HAP-1 (cell line): ENCODE measurements around the gene SORT1.
"Not testable (repeated sequence)": the region's sequence is repeated elsewhere in the genome, so short reads cannot be mapped to it uniquely, and the experiment has no call there.

ENCODE experiments used
- DNase-seq, 2 experiments: peaks; one replicate each; pipeline ENCODE4 v3.0.0-alpha.2; 2016 to 2020; ENCODE audit warnings: low spot score in 2 of 2
- H3K27me3 ChIP-seq: fragments of 250-450 bp; sonication (Bioruptor Pico); 2 replicates; pipeline ENCODE4 v1.5.1; 2020; ENCODE audit warnings: low read depth, mild to moderate bottlenecking, moderate library complexity
- H3K36me3 ChIP-seq: fragments of 250-450 bp; sonication (Bioruptor Pico); replicated peaks from 2 replicates; pipeline ENCODE4 v1.5.1; 2020; ENCODE audit warnings: mild to moderate bottlenecking
- H3K4me1 ChIP-seq: fragments of 250-450 bp; sonication (Bioruptor Pico); 2 replicates; pipeline ENCODE4 v1.5.1; 2020; ENCODE audit warnings: mild to moderate bottlenecking
- H3K4me3 ChIP-seq: fragments of 250-450 bp; sonication (Bioruptor Pico); 2 replicates; pipeline ENCODE4 v1.5.1; 2020; ENCODE audit warnings: mild to moderate bottlenecking, moderate library complexity
- H3K9me3 ChIP-seq: fragments of 250-450 bp; sonication (Bioruptor Pico); 2 replicates; pipeline ENCODE4 v1.5.1; 2020; ENCODE audit warnings: mild to moderate bottlenecking, moderate library complexity
- in situ Hi-C: fragments of 300-500 bp; cut with MboI; formaldehyde crosslinking; loops from 3 replicates; pipeline ENCODE4 v1.14.3; 2020; ENCODE audit warnings: low sequenced_read_pairs, inconsistent platforms, mixed read lengths

SORT1 gene

GRCh38 chr1:109379907-109380306 is 17.8 kb downstream of the SORT1 start:
- Histone ChIP-seq H3K36me3 (no peaks in the 10 kb centered on the region), H3K9me3 (no peaks in the 10 kb centered on the region), H3K27me3 (no peaks in the 10 kb centered on the region), H3K4me1 (peaks cover 12% of the 10 kb centered on the region), H3K4me3 (no peak overlapping the region)
- in situ Hi-C loops: no loop called here
- DNase-seq: no peak

DNA sequence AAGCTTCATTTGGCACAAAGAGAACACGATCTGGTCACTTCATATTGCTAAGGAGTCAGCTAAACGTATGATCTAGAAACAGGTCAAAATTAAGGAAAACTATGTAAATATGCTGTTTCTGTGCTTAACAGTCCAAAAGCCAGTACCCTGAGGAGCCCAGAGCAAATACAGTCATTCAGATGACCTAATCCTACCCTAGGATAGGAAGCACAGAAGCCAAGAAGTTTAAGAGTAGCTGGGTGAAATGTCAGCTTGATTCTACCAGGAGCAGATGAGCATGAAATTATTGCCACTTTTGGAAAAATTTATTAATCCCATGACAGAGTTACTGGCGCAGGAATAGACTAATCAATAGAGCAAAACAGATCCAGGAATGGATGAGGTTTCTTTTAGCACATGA is 18.3 kb downstream of the SORT1 start:
- no peak for DNase-seq
- no peaks in the 10 kb centered on the region for H3K36me3 ChIP-seq
- H3K4me1 ChIP-seq: peaks cover 12% of the 10 kb centered on the region
- H3K27me3 ChIP-seq: no peaks in the 10 kb centered on the region
- H3K4me3 ChIP-seq: no peak overlapping the region
- H3K9me3 ChIP-seq: no peaks in the 10 kb centered on the region
- in situ Hi-C loops: no loop called here

- no peaks in the 10 kb centered on the region for H3K27me3 ChIP-seq
- peaks cover 3% of the 10 kb centered on the region; the same call in 1 of the 2 replicates for H3K4me1 ChIP-seq
- H3K36me3 ChIP-seq: no peaks in the 10 kb centered on the region
- no peak for DNase-seq
- in situ Hi-C loops: no loop called here
- no peaks in the 10 kb centered on the region for H3K9me3 ChIP-seq
- no peak overlapping the region for H3K4me3 ChIP-seq
These were observed 20.0 kb downstream of the SORT1 start for GRCh38 chr1:109377698-109378097.

DNA sequence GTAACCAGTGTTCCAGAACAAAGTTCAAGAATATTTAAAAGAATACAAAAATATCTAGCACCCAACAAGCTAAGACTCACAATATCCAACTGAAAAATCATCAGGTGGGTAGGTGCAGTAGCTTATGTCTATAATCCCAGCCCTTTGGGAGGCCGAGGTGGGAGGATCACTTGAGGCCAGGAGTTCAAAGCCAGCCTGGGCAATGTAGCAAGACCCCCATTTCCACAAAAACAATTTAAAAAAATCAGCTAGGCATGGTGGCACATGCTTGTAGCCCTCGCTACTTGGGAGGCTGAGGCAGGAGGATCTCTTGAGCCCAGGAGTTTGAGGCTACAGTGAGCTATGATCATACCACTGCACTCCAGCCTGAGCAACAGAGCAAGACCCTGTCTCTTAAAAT is 24.0 kb downstream of the SORT1 start:
- in situ Hi-C loops, DNase-seq, H3K36me3 ChIP-seq, H3K4me3 ChIP-seq, H3K27me3 ChIP-seq, H3K9me3 ChIP-seq: not testable (repeated sequence)
- peaks cover 11% of the 10 kb centered on the region; the same call in 1 of the 2 replicates for H3K4me1 ChIP-seq

GRCh38 chr1:109373126-109373525 is 24.6 kb downstream of the SORT1 start:
- Histone ChIP-seq H3K4me3 (no peak overlapping the region), H3K4me1 (peaks cover 11% of the 10 kb centered on the region; the same call in 1 of the 2 replicates), H3K36me3 (no peaks in the 10 kb centered on the region), H3K27me3 (no peaks in the 10 kb centered on the region), H3K9me3 (no peaks in the 10 kb centered on the region)
- in situ Hi-C loops: no loop called here
- no peak for DNase-seq

DNA sequence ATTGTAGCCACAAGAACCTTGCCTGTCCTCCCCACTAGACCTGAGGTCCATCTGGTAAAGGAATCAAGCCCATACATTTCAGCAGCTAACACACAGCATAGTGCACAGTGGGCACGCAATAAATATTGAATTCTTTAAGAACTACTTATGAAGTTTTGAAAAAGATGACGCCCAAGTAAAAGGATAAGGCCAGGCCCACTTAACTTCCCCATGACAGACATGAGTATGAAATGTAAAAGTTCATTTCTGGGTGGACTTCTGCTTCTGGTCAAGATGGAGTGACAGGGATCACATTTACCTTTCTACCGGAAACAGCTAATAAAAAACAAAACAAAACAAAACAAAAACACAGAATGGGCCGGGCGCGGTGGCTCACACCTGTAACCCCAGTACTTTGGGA is 25.4 kb downstream of the SORT1 start:
- DNase-seq: no peak
- in situ Hi-C loops: no loop called here
- H3K36me3 ChIP-seq: peaks cover 2% of the 10 kb centered on the region
- peaks cover 11% of the 10 kb centered on the region; the same call in 1 of the 2 replicates for H3K4me1 ChIP-seq
- H3K27me3 ChIP-seq: no peaks in the 10 kb centered on the region
- no peaks in the 10 kb centered on the region for H3K9me3 ChIP-seq
- H3K4me3 ChIP-seq: no peak overlapping the region

DNA sequence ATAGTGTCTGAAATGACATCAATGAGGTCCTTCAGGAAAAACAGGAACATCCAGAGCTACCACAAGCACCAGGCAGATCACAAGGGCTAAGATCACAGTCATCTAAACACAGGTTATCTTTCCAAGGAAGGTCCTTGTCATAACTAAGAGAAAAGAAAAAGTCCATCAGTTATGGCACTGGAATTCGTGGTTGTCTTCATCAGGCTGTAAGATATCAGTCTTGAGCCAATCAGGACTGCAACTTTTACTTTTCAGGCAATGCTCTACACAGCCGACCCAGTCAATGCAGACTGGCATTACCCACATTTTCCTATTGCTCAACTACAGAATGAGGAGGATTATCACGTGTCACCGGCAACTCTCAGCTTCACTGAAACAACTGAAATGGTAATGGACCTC is 26.4 kb downstream of the SORT1 start:
- DNase-seq: no peak

DNA sequence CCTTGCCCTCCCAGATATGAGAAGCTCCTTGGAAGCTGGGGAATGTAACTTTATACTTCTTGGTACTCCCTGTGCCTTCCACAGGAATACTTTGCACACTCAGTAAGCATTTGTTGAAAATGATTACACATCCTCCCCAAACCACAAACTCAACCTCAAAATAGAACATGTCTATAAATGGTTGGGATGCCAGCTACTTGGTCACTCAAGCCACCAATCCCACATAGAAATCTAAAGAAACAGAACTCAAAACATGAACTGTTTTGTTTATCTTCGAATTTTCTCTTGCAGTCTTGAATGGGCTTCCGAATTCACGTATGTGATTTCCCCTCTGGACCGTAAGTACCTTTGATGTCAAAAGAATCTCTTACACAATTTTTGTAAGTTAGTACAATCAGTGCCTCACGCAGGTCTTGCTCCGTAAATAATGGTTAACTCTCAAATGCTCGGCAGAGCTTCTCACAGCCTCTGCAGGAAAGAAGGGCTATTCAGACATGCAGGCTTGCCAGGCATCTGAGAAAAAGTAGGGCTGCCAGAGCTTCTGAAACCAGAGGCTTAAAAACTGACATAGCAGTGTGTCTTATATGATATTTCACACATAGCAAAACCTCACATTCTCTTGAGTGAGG is 26.9 kb downstream of the SORT1 start:
- peaks cover 12% of the 10 kb centered on the region for H3K36me3 ChIP-seq
- DNase-seq: no peak
- in situ Hi-C loops: no loop called here

More for the DNA sequence above, 26.4 kb downstream of the SORT1 start:
- Histone ChIP-seq H3K9me3 (peaks cover 5% of the 10 kb centered on the region), H3K4me1 (peaks cover 11% of the 10 kb centered on the region; the same call in 1 of the 2 replicates), H3K27me3 (no peaks in the 10 kb centered on the region), H3K36me3 (peaks cover 10% of the 10 kb centered on the region), H3K4me3 (no peak overlapping the region)
- in situ Hi-C loops: no loop called here

DNA sequence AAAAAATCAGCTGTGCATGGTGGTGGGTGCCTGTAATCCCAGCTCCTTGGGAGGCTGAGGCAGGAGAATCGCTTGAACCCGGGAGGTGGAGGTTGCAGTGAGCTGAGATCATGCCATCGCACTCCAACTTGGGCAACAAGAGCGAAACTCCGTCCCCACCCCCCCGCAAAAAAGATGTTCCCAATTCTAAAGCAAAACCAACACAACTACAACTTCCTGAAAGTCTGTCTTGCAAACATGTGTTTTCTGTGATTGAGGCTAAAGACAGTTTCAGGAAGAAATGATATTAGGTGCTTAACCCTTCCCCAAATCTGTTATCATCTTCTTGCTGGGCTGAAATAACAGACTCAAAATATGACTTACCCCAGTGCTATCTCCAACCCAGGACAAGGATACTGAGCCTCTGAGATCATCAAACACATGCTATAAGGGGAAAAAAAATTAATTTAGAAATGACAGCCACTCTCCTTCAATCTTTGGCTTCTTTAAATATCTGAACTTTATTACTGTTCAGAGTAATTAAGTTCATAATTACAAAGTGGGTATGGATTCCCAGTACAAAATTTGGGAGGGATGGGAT is 28.5 kb downstream of the SORT1 start:
- Histone ChIP-seq H3K27me3 (no peaks in the 10 kb centered on the region), H3K9me3 (peaks cover 5% of the 10 kb centered on the region), H3K4me1 (peaks cover 19% of the 10 kb centered on the region), H3K36me3 (peaks cover 13% of the 10 kb centered on the region), H3K4me3 (no peak overlapping the region)
- DNase-seq: no peak
- in situ Hi-C loops: no loop called here

More for the DNA sequence above, 26.9 kb downstream of the SORT1 start:
- no peaks in the 10 kb centered on the region for H3K27me3 ChIP-seq
- H3K9me3 ChIP-seq: peaks cover 5% of the 10 kb centered on the region
- H3K4me3 ChIP-seq: no peak overlapping the region
- peaks cover 15% of the 10 kb centered on the region for H3K4me1 ChIP-seq

GRCh38 chr1:109368464-109368863 is 29.3 kb downstream of the SORT1 start:
- H3K36me3 ChIP-seq: peaks cover 13% of the 10 kb centered on the region
- peaks cover 19% of the 10 kb centered on the region for H3K4me1 ChIP-seq
- no peak overlapping the region for H3K4me3 ChIP-seq
- no peak for DNase-seq
- no peaks in the 10 kb centered on the region for H3K27me3 ChIP-seq
- in situ Hi-C loops: no loop called here
- H3K9me3 ChIP-seq: peaks cover 5% of the 10 kb centered on the region

GRCh38 chr1:109367626-109368025 is 30.1 kb downstream of the SORT1 start:
- in situ Hi-C loops: no loop called here
- Histone ChIP-seq H3K9me3 (peaks cover 5% of the 10 kb centered on the region), H3K27me3 (no peaks in the 10 kb centered on the region), H3K36me3 (peaks cover 13% of the 10 kb centered on the region), H3K4me3 (no peak overlapping the region), H3K4me1 (peaks cover 19% of the 10 kb centered on the region)
- DNase-seq: no peak

GRCh38 chr1:109365642-109366204 is 32.0 kb downstream of the SORT1 start:
- Histone ChIP-seq H3K4me1 (peaks cover 27% of the 10 kb centered on the region), H3K27me3 (no peaks in the 10 kb centered on the region), H3K36me3 (peaks cover 13% of the 10 kb centered on the region), H3K4me3 (no peak overlapping the region), H3K9me3 (peaks cover 5% of the 10 kb centered on the region)
- peak in 1 of 2 experiments; percentile 14 for DNase-seq
- in situ Hi-C loops: no loop called here

DNA sequence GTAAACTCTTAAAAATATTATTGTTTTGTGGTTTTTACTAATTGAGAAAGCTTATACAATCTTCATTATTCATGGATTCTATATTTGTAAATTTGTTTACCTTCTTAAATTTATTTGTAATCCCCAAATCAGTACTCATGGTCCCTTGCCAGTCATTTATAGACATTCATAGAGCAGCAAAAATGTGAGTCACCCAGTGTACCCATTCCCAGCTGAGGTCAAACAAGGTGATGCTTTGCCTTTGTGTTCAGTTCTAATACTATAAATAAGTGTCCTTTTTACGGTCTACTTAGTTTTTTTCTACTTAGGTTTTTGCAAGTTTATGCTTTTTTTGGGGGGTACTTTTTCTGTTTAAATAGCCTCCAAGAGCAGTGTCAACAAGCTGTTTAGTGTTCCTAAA is 36.1 kb downstream of the SORT1 start:
- H3K4me3 ChIP-seq: no peak overlapping the region
- DNase-seq: no peak
- in situ Hi-C loops: no loop called here
- peaks cover 21% of the 10 kb centered on the region for H3K4me1 ChIP-seq
- no peaks in the 10 kb centered on the region for H3K27me3 ChIP-seq
- peaks cover 2% of the 10 kb centered on the region; the same call in 1 of the 2 replicates for H3K9me3 ChIP-seq
- peaks cover 4% of the 10 kb centered on the region; the same call in 1 of the 2 replicates for H3K36me3 ChIP-seq

- Histone ChIP-seq H3K36me3 (peaks cover 3% of the 10 kb centered on the region; the same call in 1 of the 2 replicates), H3K4me3 (no peak overlapping the region), H3K4me1 (peaks cover 20% of the 10 kb centered on the region), H3K9me3 (no peaks in the 10 kb centered on the region), H3K27me3 (no peaks in the 10 kb centered on the region)
- in situ Hi-C loops: no loop called here
- no peak for DNase-seq
These were observed 36.6 kb downstream of the SORT1 start for GRCh38 chr1:109361069-109361468.
